ENCODE results near the gene RAB32.
A peak's percentile ranks its signal among the peaks of the same experiment; 100 is the strongest.
"Not testable (repeated sequence)": the region's sequence is repeated elsewhere in the genome, so short reads cannot be mapped to it uniquely, and the experiment has no call there.

Gene RAB32

DNA sequence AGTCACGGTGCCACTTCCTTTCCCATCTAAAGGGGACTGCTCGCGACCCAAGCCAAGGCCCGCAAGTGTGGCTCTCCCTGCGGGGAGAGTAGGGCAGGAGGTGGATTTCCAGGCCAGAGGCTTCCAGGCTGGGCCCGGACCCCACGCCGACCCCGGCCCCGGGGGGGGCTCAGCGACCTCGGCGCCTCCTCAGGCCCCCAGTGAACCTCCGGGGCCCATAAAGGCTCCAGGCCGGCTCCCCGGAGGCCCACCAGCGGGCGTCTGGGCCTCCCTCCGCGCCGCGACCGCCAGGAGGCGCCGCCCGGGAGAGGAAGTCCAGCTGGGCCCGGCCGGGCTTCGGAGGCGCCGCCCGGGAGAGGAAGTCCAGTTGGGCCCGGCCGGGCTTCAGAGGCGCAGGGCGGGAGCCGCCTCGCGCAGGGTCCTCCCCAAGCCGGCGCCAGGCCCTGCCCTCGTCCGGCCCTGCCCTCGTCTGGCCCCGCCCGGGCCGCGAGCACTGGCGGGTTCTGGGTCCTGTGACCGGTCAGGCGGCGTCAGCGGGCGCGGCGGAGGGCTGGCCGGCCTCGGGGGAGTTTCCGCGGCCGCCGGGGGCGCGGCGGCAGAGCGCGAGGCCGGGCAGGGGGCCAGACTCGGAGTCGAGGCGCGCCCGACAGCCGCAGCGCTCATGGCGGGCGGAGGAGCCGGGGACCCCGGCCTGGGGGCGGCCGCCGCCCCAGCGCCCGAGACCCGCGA lies at the start of gene RAB32:
RAB32 (plus strand) TSS at position 623 of the 729 bp plus-strand sequence; CDS start at position 662, 39 bp downstream.
- peak; percentile 89 for DNase-seq

GRCh38 chr6:146498309-146498708 lies 45.3 kb upstream of the RAB32 start:
- no peak for DNase-seq

- no peak for DNase-seq
These were observed 40.5 kb upstream of the RAB32 start for GRCh38 chr6:146503096-146503495.

- no peak for DNase-seq
These were observed 28.4 kb upstream of the RAB32 start for GRCh38 chr6:146515212-146515611.

DNA sequence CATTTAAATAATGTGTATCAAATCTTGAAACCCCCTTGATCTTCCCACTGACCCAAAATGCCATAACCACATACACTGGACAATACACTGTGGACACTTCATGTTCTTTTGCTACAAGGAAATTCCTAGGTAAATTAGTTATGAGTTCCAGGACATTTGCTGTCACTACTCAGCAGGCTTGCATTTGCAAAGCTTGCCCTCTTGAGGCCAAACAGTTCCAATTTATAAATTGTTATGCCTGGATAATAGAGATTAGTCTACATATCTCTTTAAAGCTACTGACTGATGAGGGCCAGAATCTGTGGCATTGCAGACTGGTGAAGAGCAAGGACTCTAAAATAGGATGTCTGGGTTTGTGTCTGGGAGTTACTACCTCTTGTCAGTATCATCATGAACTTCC lies 17.4 kb upstream of the RAB32 start:
- no peak for DNase-seq

DNA sequence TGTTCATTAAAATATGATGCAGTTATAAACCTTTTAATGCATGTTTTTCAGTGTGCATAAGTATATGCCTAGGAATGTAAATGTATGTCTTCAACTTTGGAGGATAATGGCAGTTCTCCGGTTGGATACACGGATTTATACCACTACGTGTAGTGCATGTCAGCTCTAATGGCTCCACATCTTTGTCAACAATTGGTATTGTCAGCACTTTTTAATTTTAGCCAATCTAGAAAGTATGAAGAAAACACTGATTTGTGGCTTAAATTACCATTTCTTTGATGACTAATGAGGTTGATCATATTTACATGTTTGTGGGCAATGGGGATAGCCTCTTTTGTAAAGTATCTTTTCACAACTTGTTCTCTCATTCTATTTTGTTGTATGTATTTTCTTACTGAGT lies 10.9 kb upstream of the RAB32 start:
- DNase-seq: no peak

GRCh38 chr6:146542881-146543210 lies 787 bp upstream of the RAB32 start:
- no peak for DNase-seq

- DNase-seq: peak; percentile 49
These were observed 445 bp downstream of the RAB32 start for GRCh38 chr6:146543940-146544615.

DNA sequence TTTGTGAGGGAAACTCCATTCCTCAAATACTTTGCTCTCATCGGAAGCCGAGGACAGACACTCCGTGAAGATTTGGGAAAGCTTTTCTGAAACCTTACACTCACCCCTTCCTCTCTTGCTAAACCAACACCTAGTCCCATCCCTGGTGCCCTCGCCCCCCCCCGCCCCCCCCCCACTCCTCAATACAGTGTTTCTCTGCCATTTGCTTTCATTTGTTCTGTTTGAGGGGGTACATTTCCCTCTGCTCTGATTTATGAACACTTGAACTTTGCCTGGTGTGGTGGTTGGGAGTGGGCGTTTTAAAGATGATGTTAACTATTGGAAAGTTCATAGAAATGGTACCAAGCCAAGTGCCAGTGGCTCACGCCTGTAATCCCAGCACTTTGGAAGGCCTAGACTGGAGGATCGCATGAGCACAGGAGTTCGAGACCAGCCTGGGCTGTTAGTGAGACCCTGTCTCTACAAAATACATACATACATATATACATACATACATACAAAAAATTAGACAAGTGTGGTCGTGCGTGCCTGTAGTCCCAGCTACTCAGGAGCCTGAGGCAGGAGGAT lies 1.1 kb downstream of the RAB32 start:
- DNase-seq: no peak

GRCh38 chr6:146545581-146545980 lies 1.9 kb downstream of the RAB32 start:
- peak; percentile 32 for DNase-seq

DNA sequence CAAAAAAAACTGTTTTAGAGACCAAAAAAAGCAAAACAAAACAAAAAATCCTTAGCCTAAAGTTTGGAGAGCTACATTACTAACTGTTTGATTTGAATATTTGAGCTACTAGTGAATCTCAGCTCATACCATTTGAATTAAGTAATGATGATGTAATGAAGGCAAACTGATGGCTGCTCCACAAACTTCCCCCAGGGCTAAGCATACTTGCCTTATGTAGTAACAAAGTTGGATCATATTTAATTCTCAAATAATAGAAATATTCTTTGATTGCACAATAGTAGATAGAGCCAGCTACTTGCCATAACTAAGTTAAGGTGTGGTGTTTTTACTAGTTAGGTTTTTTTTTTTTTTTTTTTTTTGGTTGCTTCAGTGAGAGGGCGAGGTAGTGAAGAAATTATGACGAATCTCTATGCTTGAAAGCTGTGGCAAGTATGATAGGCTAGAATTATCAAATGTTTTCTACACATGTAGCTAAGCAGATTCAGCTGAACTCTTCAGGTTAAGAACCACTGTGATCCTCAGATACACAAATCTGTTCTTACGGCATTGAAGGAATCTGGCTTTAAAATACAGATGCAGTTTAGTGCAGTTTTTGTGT lies 2.9 kb downstream of the RAB32 start:
- DNase-seq: no peak

GRCh38 chr6:146547889-146548288 lies 4.3 kb downstream of the RAB32 start:
- no peak for DNase-seq

- DNase-seq: peak; percentile 78
These were observed 5.3 kb downstream of the RAB32 start for GRCh38 chr6:146548898-146549374.

- DNase-seq: no peak
These were observed 7.3 kb downstream of the RAB32 start for GRCh38 chr6:146550911-146551310.

- DNase-seq: no peak
These were observed 7.9 kb downstream of the RAB32 start for GRCh38 chr6:146551545-146551944.

DNA sequence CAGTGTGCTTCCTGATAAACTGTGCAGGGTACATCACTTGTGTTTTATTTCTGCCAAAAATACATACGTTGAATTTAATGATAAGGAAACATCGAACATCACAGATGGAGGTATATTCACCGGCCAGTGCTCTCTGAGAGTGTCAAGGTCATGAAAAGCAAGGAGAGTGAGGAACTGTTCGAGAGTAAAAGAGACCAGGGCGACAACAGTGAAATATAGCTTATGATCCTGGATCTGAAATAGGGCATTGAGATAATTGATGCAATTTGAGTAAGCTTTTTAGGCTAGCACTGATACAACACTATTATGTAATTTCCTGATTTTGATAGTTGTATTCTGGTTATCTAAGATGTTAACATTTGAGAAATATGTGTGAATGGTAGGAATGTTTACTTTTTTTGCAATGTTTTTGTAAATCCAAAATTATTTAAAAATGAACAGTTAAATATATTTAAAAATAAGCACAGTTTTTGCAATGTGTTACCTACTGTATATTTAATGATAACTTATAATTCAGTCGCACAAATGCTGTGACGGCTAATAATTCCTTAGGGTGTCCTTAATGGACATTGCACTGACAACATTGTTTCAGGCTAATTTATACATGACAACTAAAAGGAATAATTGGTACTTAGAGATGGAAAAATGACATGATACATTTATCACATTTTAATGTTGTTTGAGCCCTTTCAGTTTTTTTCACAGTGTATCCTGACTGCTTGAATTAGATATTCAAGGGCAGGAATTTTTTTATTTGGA lies 9.9 kb downstream of the RAB32 start:
- DNase-seq: no peak

GRCh38 chr6:146560607-146561006 lies 17.0 kb downstream of the RAB32 start:
- no peak for DNase-seq

GRCh38 chr6:146566661-146567060 lies 23.0 kb downstream of the RAB32 start:
- not testable (repeated sequence) for DNase-seq

- not testable (repeated sequence) for DNase-seq
These were observed 25.0 kb downstream of the RAB32 start for GRCh38 chr6:146568619-146569018.

DNA sequence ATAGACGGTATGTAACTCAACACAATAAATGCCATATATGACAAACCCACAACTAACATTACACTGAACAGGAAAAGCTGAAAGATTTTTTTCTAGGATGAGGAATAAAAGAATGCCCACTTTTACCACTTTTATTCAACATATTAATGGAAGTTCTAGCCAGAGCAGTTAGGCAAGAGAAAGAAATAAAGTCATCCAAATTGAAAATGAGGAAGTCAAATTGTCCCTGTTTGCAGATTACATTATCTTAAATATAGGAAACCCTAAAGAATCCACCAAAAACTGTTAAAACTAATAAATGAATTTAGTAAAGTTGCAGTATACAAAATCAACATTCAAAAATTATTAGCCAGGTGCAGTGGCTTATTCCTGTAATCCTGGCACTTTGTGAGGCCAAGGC lies 30.6 kb downstream of the RAB32 start:
- DNase-seq: no peak

GRCh38 chr6:146578054-146578453 lies 34.4 kb downstream of the RAB32 start:
- no peak for DNase-seq

DNA sequence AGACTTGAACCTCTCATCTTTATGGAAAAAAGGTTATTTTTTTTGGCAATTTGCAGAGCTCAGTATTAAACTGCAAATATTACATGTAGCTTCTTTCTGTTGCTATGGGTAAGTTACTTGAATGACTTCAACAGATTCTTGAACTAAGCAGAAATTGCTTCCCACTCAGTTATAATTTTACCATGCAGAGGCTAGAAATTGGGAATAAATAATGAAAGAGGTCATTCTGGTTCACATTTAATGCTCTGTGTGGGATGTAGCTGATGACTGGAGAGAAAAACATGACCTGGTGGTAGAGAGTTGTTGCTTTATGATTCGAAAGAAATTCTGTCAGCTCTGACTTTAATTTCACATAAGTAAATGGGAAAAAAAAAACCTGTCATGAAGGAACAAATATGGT lies 38.3 kb downstream of the RAB32 start:
- DNase-seq: no peak

DNA sequence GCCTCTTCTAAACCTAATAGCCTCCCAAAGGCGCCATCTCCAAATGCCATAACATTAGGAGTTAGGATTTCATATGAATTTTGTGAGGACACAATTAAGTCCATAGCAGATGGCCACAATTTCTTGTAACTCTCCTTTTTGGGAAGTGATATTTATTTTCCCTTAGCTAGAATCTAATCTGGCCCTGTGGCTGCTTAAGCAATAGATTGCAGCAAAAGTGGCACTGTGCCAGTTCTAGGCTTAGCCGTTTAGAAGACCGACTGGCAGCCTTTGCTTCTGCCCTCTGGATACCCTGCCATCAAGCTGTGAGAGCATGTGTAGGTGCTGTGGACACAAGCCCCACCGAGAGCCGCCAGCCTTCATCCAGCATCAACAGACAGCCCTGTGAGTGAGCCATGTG lies 39.2 kb downstream of the RAB32 start:
- peak; percentile 83 for DNase-seq

Data from hematopoietic multipotent progenitor cell treated with erythropoietin and hydrocortisone succinate and interleukin-3 and kit ligand, for 6 days (in vitro differentiated cells).